Measurements from ENCODE around the gene MSL3B.

GRCh38 chr2:233862261-233862768, 5.9 kb downstream of the MSL3B start:
- TF ChIP-seq RBFOX2 (IDR thresholded peaks at IDR 0.05; ENCODE audit: low read depth, low read length) (no peak), SIX5 (IDR thresholded peaks at IDR 0.05; ENCODE audit: borderline replicate concordance in 1 of 2, insufficient read depth in 1 of 2, low read depth in 1 of 2, low read length in 2 of 2) (no peak), PBX2 (CRISPR knock-in tag; IDR thresholded peaks at IDR 0.05; ENCODE audit: low read depth) (no peak), PBX2 (tag; conservative IDR thresholded peaks at IDR 0.05; ENCODE audit: low read depth) (no peak), PML (IDR thresholded peaks at IDR 0.05; ENCODE audit: low read length) (no peak), FOXK2 (conservative IDR thresholded peaks at IDR 0.05 in 1 of 2, IDR thresholded peaks at IDR 0.05 in 1 of 2; ENCODE audit: low read depth in 2 of 2) (no peak), RCOR1 (IDR thresholded peaks at IDR 0.05; ENCODE audit: borderline replicate concordance in 1 of 2, low read depth in 2 of 2, low read length in 2 of 2) (no peak), FUS (optimal IDR thresholded peaks at IDR 0.05; ENCODE audit: low read depth, low read length) (no peak), CTCF (IDR thresholded peaks at IDR 0.05 in 2 of 3, conservative IDR thresholded peaks at IDR 0.05 in 1 of 3; ENCODE audit: insufficient read depth in 2 of 3, low read depth in 1 of 3, low read length in 3 of 3) (no peak), ZNF146 (CRISPR knock-in tag; IDR thresholded peaks at IDR 0.05; ENCODE audit: unreplicated experiment) (no peak), RBM22 (IDR thresholded peaks at IDR 0.05; ENCODE audit: low read depth, low read length, poor library complexity, severe bottlenecking) (no peak), POLR2AphosphoS5 (IDR thresholded peaks at IDR 0.05; ENCODE audit: control insufficient read depth, insufficient read depth, low read depth, low read length) (no peak)

All from K562 (cell line).